ENCODE measurements around the gene MNT. TPM values are rescaled to one million over a fixed set of nuclear protein-coding genes. Genes with fewer than 3 reads are reported as not detected.

The MNT gene
- total RNA-seq, 1 donor from 2014 or later, result 9.9 TPM

DNA sequence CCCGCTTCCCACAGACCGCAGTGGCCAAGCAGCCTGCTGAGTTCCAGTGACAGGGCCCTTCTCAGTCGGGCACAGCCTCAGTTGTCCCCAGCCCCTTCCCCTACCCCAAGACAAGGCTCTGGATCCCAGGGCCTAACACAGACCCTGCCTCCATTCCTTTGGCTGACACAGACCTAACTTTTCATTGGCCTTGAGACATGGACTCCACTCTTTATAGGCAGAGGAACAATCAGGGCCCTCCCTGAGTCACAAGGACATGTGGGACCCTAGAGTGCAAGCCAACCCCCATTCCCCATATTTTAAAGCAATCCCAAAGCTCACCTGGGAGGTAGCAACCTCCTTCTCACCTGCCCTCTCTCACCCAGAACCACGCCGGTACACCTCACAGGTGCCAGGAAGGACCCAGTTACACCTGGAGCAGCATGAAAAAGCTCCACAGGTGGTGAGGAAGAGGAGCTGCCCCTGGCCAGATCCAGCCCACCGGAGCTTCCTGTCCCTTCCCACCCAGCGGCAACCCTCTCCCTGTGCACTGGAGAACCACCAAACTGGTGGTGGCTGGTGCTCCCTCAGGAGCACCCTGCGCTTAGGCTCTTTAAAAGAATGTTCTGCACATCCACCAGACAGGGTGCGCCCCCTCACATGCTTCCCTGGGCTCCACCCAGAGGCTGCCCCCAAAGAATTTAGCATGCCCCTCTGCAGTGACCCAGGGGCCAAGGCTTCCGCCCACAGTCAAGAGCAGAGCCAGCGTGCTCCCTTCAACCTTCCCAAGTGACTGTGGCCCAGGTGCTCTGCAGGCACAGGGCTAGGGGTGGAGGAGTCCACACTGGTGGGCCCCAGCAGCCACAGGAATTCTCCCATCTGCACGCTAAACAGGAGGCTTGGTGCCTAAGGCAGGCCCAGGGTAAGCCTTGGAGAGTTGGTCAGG is 3.4 kb downstream of the MNT start:
- Histone ChIP-seq H3K4me3 (peak overlapping the region; percentile 87), H3K36me3 (no peaks in the 10 kb centered on the region), H3K4me1 (peaks cover 81% of the 10 kb centered on the region), H3K27ac (replicated peaks) (peak overlapping the region; percentile 99), H3K9me3 (replicated peaks) (no peaks in the 10 kb centered on the region), H3K27me3 (ENCODE audit: low read depth) (no peaks in the 10 kb centered on the region)
- intact Hi-C loops (cut with micrococcal nuclease), result no loop called here
- TF ChIP-seq, protein P1, sequence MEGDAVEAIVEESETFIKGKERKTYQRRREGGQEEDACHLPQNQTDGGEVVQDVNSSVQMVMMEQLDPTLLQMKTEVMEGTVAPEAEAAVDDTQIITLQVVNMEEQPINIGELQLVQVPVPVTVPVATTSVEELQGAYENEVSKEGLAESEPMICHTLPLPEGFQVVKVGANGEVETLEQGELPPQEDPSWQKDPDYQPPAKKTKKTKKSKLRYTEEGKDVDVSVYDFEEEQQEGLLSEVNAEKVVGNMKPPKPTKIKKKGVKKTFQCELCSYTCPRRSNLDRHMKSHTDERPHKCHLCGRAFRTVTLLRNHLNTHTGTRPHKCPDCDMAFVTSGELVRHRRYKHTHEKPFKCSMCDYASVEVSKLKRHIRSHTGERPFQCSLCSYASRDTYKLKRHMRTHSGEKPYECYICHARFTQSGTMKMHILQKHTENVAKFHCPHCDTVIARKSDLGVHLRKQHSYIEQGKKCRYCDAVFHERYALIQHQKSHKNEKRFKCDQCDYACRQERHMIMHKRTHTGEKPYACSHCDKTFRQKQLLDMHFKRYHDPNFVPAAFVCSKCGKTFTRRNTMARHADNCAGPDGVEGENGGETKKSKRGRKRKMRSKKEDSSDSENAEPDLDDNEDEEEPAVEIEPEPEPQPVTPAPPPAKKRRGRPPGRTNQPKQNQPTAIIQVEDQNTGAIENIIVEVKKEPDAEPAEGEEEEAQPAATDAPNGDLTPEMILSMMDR (IDR thresholded peaks at IDR 0.05; ENCODE audit: borderline replicate concordance), result no peak
- DNase-seq, result no peak

DNA sequence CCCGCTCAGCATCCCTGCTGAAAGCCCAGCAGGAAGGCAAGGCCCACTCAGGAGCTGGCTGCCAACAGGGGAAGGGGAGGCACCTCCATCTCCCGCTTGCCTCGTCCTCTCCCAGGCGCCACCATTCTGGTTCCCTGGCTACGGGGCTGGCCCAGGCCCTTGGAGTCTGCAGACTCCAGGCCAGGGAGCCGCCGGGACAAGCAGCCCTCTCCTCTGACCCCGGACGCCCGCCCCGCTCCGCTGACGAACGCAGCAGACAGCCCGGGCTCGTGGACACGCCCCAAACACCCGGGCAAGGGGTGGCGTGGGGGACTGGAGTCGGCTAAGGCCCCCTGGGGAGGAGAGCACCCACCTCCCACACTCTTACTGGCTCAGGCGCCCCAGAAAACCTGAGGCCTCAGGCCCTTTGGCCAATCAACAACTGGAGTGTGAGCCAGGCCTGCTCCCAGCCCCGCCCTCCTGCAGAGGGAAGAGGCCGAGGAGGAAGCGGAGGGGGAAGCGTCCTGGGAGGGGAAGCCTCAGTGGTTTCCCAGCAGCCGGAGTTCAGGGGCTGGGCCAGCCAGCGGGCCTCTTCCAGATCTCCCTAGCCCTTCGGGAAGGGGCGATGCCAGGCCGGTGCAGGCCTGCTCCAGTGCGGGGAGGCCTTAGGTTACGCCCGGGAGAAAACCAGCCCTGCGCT is 4.2 kb downstream of the MNT start:
- peak; percentile 94 for DNase-seq
- intact Hi-C loops (cut with micrococcal nuclease), result no loop called here
- Histone ChIP-seq H3K27ac (replicated peaks) (peak overlapping the region; percentile 99), H3K4me1 (peaks cover 82% of the 10 kb centered on the region), H3K36me3 (no peaks in the 10 kb centered on the region), H3K9me3 (replicated peaks) (no peaks in the 10 kb centered on the region), H3K4me3 (peak overlapping the region; percentile 87), H3K27me3 (ENCODE audit: low read depth) (no peaks in the 10 kb centered on the region)
- TF ChIP-seq, protein P1 (IDR thresholded peaks at IDR 0.05; ENCODE audit: borderline replicate concordance), result no peak

DNA sequence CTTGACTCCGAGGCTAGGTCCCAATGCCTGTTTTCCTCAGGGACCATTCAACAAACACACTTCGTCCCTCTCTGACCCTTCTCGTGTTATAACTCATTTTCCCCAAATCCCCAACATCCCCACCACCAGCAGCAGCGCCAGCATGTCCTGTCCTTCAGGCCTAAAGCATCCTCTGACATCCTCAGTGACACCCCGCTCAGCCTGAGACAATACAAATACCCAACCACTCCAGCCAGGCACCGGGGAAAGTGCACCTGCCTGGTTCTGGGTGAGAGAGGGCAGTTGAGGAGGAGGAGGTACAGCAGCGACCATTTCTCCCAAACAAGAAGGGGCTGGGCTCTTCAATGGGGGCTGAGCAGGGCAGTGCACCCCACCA is 4.7 kb downstream of the MNT start:
- Histone ChIP-seq H3K27ac (replicated peaks) (peak overlapping the region; percentile 99), H3K36me3 (no peaks in the 10 kb centered on the region), H3K4me1 (peaks cover 87% of the 10 kb centered on the region), H3K9me3 (replicated peaks) (no peaks in the 10 kb centered on the region), H3K27me3 (ENCODE audit: low read depth) (no peaks in the 10 kb centered on the region), H3K4me3 (peak overlapping the region; percentile 87)
- intact Hi-C loops (cut with micrococcal nuclease), result no loop called here
- DNase-seq, result no peak
- TF ChIP-seq, protein P1 (IDR thresholded peaks at IDR 0.05; ENCODE audit: borderline replicate concordance), result no peak

DNA sequence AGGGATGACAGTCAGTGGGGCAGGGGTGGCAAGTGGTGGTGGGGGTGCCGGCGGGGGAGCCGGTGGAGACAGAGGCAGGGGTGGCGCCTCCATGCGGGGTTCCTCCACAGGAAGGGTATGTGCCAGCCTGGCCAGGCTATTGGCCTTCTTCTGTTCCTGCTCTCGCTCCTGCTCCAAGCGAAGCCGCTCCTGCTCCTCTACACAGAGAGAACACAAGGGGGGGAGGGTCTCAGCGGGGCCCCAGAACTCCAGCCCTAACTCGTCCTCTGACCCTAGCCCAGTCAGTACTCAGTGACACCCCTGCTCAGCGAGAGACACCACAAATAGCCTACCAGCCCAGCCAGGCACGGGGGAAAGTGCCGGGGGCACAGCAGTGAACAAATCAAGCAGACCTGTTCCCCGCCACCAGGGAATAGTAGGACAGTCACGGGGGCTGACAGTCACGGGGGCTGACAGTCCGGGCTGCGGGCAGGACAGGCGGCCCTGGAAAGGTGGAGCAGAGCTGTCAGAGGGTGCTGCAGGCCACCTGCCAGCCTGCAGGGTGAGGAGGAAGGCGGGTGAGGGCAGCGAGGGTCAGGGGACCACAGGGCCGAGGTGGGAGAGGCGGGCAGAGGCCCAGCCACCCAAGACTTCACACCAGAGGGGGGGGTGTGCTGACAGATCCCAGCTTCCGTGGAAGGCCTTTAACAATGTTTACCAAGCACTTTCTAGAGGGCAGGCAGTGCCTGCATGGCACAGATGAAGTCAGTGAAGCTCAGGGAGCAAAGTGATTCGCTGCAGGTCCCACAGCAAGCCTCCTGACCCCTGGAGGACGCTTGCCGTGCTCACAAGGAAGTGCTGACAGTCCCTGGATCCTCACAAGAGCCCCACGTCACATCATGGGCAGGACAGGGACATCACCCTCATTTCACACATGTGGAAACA is 5.3 kb downstream of the MNT start:
- H3K9me3 ChIP-seq (replicated peaks), result no peaks in the 10 kb centered on the region
- H3K4me3 ChIP-seq, result peak overlapping the region; percentile 87
- no peaks in the 10 kb centered on the region for H3K27me3 ChIP-seq (ENCODE audit: low read depth)
- TF ChIP-seq, protein P1 (IDR thresholded peaks at IDR 0.05; ENCODE audit: borderline replicate concordance), result peak; percentile 24
- H3K27ac ChIP-seq (replicated peaks), result peak overlapping the region; percentile 99
- no peak for DNase-seq
- no peaks in the 10 kb centered on the region for H3K36me3 ChIP-seq
- intact Hi-C loops (cut with micrococcal nuclease), result no loop called here
- peaks cover 90% of the 10 kb centered on the region for H3K4me1 ChIP-seq

DNA sequence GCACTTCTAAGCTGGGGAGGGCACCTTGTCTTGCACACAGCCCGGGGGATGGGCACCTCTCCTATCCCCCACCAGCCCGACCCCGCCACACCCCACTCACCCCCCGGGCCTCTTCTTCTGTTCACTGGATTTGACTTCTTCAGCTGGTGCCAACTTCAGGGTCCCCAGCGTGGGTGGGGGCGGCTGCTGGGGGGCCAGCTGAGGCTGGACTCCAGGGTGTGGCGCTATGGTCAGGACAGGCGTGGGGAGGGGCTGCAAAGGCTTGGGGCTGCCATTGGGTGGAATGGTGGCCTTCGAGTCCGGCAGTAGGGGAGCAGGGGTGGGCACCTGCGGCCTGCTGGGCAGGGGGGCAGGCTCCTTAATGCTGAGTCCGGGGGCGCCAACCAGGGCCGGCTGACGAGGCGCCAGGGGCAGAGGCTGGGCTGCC is 6.1 kb downstream of the MNT start:
- TF ChIP-seq, protein P1 (IDR thresholded peaks at IDR 0.05; ENCODE audit: borderline replicate concordance), result no peak
- Histone ChIP-seq H3K4me1 (peaks cover 90% of the 10 kb centered on the region), H3K27ac (replicated peaks) (peak overlapping the region; percentile 99), H3K36me3 (no peaks in the 10 kb centered on the region), H3K9me3 (replicated peaks) (no peaks in the 10 kb centered on the region), H3K27me3 (ENCODE audit: low read depth) (no peaks in the 10 kb centered on the region), H3K4me3 (peak overlapping the region; percentile 89)
- intact Hi-C loops (cut with micrococcal nuclease), result no loop called here
- DNase-seq, result no peak

Measured in left ventricle myocardium inferior (tissue), 1 donor.